Osteocyte (in vitro differentiated cells): ENCODE data around the gene DBF4B. TPM values are rescaled to one million over a fixed set of nuclear protein-coding genes. Genes with fewer than 3 reads are reported as not detected.

ENCODE experiments used
- DNase-seq: peaks from one replicate; pipeline ENCODE4 v3.0.0; 2021; ENCODE audit warnings: mixed read lengths; ENCODE audit not compliant: unreplicated experiment; ENCODE audit errors: extremely low spot score
- H3K27ac Mint-ChIP-seq: one replicate; pipeline ENCODE4 v1.8.0; 2021; ENCODE audit warnings: mild to moderate bottlenecking, mixed read lengths; ENCODE audit not compliant: unreplicated experiment
- H3K27me3 Mint-ChIP-seq: one replicate; pipeline ENCODE4 v1.8.0; 2021; ENCODE audit warnings: mixed read lengths; ENCODE audit not compliant: unreplicated experiment
- H3K36me3 Mint-ChIP-seq: one replicate; pipeline ENCODE4 v1.8.0; 2021; ENCODE audit warnings: mixed read lengths; ENCODE audit not compliant: unreplicated experiment
- H3K4me1 Mint-ChIP-seq: one replicate; pipeline ENCODE4 v1.8.0; 2021; ENCODE audit warnings: mixed read lengths; ENCODE audit not compliant: unreplicated experiment
- H3K4me3 Mint-ChIP-seq: one replicate; pipeline ENCODE4 v1.8.0; 2021; ENCODE audit warnings: mild to moderate bottlenecking, moderate library complexity, mixed read lengths; ENCODE audit not compliant: unreplicated experiment
- H3K9me3 Mint-ChIP-seq: one replicate; pipeline ENCODE4 v1.8.0; 2021; ENCODE audit warnings: mixed read lengths; ENCODE audit not compliant: unreplicated experiment
- total RNA-seq: library from RNA; stranded (reverse); gene quantifications from 2 replicates; pipeline ENCODE4 v1.2.1, GENCODE V29; 2021
- TF ChIP-seq, protein P1 (sequence below): fragments of 200-600 bp; sonication (generic); IDR thresholded peaks from 2 replicates; pipeline ENCODE4 v1.5.0; 2021; ENCODE audit warnings: antibody characterized with exemption, mild to moderate bottlenecking, moderate library complexity

DBF4B gene
- total RNA-seq, 1 donor from 2014 or later, result 9.2 TPM

GRCh38 chr17:44758414-44759085 lies 50.1 kb downstream of the DBF4B start, which contains the start of gene ADAM11:
ADAM11 (plus strand) TSS chr17:44758988; CDS start chr17:44759200, 212 bp downstream.
- DNase-seq, result no peak
- Mint-ChIP-seq H3K4me3 (peak within 1 kb of the TSS; percentile 65), H3K36me3 (no peaks in the 10 kb centered on the region), H3K27me3 (peaks cover 4% of the 10 kb centered on the region), H3K27ac (no peak within 1 kb of the TSS), H3K9me3 (no peaks in the 10 kb centered on the region), H3K4me1 (no peaks in the 10 kb centered on the region)
- TF ChIP-seq, protein P1, sequence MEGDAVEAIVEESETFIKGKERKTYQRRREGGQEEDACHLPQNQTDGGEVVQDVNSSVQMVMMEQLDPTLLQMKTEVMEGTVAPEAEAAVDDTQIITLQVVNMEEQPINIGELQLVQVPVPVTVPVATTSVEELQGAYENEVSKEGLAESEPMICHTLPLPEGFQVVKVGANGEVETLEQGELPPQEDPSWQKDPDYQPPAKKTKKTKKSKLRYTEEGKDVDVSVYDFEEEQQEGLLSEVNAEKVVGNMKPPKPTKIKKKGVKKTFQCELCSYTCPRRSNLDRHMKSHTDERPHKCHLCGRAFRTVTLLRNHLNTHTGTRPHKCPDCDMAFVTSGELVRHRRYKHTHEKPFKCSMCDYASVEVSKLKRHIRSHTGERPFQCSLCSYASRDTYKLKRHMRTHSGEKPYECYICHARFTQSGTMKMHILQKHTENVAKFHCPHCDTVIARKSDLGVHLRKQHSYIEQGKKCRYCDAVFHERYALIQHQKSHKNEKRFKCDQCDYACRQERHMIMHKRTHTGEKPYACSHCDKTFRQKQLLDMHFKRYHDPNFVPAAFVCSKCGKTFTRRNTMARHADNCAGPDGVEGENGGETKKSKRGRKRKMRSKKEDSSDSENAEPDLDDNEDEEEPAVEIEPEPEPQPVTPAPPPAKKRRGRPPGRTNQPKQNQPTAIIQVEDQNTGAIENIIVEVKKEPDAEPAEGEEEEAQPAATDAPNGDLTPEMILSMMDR, result no peak

DNA sequence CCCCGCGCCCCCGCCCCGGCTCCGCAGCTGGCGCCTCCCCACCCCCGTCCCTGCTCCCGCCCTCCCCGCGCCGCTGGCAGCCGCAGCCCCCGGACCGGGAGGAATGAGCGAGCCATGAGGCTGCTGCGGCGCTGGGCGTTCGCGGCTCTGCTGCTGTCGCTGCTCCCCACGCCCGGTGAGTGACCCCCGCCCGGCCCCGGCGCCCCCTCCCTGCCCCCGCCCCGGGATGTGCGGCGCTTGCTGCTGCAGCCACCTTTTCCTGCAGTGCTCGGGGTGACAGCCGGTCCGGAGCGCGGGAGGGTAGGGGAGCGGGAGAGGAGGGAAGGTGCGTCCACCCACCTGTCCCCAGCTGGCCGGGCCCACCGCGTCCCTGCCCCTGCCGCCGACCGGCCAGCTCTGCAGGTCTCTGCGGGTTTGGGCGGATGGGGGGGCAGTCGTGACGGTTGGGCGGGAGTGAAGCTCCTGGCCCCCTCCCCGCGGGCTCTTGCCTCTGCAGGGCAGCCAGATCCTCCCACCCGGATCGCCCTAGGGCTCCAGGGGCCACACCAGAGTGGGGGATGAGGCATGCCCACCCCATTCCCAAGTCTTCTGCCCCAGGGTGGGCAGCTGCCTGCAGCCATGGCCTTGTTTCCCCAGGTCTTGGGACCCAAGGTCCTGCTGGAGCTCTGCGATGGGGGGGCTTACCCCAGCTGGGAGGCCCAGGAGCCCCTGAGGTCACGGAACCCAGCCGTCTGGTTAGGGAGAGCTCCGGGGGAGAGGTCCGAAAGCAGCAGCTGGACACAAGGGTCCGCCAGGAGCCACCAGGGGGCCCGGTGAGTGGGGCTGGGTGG lies 50.8 kb downstream of the DBF4B start:
- no peak for DNase-seq
- peaks cover 4% of the 10 kb centered on the region for H3K27me3 Mint-ChIP-seq
- no peaks in the 10 kb centered on the region for H3K4me1 Mint-ChIP-seq
- H3K27ac Mint-ChIP-seq, result no peak overlapping the region
- H3K9me3 Mint-ChIP-seq, result no peaks in the 10 kb centered on the region
- TF ChIP-seq, protein P1, result no peak
- no peaks in the 10 kb centered on the region for H3K36me3 Mint-ChIP-seq
- H3K4me3 Mint-ChIP-seq, result peak overlapping the region; percentile 14

DNA sequence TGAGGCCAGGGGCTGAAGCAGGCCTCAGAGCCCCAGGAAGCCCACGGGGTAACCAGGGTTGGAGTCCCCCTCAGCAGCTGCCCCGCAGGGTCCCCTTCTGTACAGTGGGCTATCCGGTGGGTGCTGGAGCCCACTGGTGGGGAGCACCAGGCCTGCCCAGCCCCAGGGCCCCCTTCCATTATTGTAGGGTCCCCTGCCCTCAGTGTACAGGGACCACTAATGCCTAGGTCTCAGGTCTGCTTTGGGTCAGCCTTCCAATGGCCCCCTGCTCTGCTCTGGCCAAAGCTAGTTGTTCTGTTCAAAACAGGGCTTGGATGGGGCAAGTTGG lies 51.4 kb downstream of the DBF4B start:
- Mint-ChIP-seq H3K4me3 (peak overlapping the region; percentile 10), H3K9me3 (no peaks in the 10 kb centered on the region), H3K4me1 (no peaks in the 10 kb centered on the region), H3K27me3 (peaks cover 4% of the 10 kb centered on the region), H3K36me3 (no peaks in the 10 kb centered on the region), H3K27ac (no peak overlapping the region)
- no peak for DNase-seq
- TF ChIP-seq, protein P1, result no peak

DNA sequence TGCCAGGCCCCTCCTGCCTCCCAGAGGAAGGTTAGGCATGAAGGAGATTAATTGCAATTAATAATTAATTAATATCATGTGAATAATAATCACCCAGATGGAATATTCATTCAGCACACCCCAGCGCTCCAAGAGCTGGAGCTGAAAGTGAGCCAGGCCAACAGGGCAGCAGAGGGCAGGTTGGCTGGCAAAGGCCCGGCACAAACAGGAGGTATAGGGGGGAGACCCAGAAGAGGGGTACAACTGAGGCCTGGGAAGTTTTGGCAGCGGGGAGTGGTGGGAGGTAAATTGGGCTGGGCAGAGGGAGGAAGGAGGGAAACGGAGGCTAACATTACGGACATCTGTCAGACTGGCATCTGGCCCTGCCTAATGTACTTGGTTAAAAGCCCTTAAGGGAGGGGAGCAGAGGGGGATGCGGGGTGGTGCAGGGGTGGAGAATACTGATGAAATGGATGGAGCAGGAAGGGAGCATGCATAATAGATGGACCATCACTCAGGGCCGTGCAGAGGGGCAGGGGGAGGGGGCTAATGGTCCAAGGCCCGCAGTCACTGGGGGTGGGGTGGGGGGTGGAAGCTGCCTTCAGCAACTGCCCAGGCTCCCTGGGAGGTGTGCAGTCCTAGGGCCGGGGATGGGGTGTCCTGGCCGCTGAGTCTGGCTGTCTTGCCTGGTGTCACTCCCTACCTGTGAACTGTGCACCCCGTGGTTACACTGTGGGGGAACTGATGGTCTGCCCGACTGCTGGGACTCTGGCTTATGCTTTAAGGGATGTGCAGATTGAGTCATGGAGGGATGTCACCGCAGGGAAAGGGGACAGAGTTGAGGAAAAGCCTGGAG lies 52.2 kb downstream of the DBF4B start:
- H3K9me3 Mint-ChIP-seq, result no peaks in the 10 kb centered on the region
- no peak overlapping the region for H3K27ac Mint-ChIP-seq
- DNase-seq, result no peak
- H3K27me3 Mint-ChIP-seq, result peaks cover 4% of the 10 kb centered on the region
- no peaks in the 10 kb centered on the region for H3K4me1 Mint-ChIP-seq
- TF ChIP-seq, protein P1, result no peak
- no peaks in the 10 kb centered on the region for H3K36me3 Mint-ChIP-seq
- no peak overlapping the region for H3K4me3 Mint-ChIP-seq
